Stomach smooth muscle (tissue), 2 donors: ENCODE results near the gene OSCAR.

Experiments used
- H3K27ac ChIP-seq: one replicate; pipeline ENCODE4 v1.7.0; 2013; ENCODE audit warnings: mild to moderate bottlenecking, low read length, inconsistent platforms
- H3K27me3 ChIP-seq, 2 donors: one replicate each; pipeline ENCODE4 v1.7.0; 2013; ENCODE audit warnings: low read length in 2 of 2; ENCODE audit not compliant: insufficient read depth in 2 of 2, control insufficient read depth in 1 of 2
- H3K36me3 ChIP-seq, 2 donors: one replicate each; pipeline ENCODE4 v1.7.0; 2013; ENCODE audit warnings: low read length in 2 of 2; ENCODE audit not compliant: control insufficient read depth in 2 of 2, insufficient read depth in 2 of 2
- H3K4me1 ChIP-seq: one replicate; pipeline ENCODE4 v1.7.0; 2013; ENCODE audit warnings: low read length; ENCODE audit not compliant: control insufficient read depth, insufficient read depth
- H3K4me3 ChIP-seq, 2 donors: one replicate each; pipeline ENCODE4 v1.7.0; 2013; ENCODE audit warnings: low read length in 2 of 2
- H3K9ac ChIP-seq, 2 donors: one replicate each; pipeline ENCODE4 v1.7.0; 2013; ENCODE audit warnings: low read length in 2 of 2, mild to moderate bottlenecking in 1 of 2
- H3K9me3 ChIP-seq, 2 donors: one replicate each; pipeline ENCODE4 v1.7.0; 2013; ENCODE audit warnings: low read length in 2 of 2; ENCODE audit not compliant: control insufficient read depth in 2 of 2
- donor health status: healthy.
- donor health status: Pancreatic carcinoma.

The OSCAR gene

DNA sequence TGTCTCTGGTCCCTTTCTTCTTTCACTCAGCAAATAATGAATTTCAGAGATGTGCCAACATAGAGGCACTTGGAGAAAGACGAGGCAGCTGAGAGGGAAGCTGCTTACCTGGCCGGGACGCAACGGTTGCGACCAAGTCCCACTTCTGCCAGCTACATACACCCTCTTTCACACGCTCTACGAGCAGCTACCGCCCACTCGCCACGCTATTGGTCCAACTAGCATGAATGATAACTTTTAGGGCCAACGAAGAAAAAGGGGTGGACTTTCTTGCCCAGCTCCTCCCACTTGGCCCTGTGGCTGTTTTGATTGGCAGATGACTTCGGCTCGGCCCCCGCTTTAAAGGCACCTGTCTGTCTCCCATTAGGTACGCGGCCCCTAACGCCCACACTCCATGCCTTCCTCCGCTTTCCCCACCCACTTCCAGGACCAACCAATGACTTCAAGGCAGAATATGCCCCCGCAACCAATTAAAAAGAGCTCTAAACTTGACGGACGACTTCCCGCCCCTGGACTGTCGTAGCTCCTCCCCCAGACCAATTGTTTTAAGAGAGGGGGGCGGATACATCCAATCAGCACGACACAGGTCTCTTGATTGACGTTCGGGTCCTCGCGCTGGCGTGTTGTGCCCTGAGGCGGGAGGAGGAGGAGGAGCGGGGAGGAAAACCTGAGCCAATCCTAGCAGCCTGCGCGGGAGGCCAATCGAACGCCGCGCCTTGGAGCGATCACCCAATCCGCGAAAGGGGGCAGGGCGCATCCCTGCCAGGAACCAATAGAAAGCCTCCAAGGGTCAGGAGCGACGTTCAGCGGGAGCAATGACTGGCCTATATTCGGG lies 36.5 kb upstream of the OSCAR start:
- Histone ChIP-seq H3K9ac (peak overlapping the region; percentile 62 to 81), H3K4me1 (peaks cover 35% of the 10 kb centered on the region), H3K4me3 (peak overlapping the region; percentile 84 to 85), H3K9me3 (no peaks in the 10 kb centered on the region), H3K27me3 (peaks cover 0 to 5% of the 10 kb centered on the region in 2 donors), H3K36me3 (peaks cover 1 to 4% of the 10 kb centered on the region in 2 donors), H3K27ac (peak overlapping the region; percentile 88)

DNA sequence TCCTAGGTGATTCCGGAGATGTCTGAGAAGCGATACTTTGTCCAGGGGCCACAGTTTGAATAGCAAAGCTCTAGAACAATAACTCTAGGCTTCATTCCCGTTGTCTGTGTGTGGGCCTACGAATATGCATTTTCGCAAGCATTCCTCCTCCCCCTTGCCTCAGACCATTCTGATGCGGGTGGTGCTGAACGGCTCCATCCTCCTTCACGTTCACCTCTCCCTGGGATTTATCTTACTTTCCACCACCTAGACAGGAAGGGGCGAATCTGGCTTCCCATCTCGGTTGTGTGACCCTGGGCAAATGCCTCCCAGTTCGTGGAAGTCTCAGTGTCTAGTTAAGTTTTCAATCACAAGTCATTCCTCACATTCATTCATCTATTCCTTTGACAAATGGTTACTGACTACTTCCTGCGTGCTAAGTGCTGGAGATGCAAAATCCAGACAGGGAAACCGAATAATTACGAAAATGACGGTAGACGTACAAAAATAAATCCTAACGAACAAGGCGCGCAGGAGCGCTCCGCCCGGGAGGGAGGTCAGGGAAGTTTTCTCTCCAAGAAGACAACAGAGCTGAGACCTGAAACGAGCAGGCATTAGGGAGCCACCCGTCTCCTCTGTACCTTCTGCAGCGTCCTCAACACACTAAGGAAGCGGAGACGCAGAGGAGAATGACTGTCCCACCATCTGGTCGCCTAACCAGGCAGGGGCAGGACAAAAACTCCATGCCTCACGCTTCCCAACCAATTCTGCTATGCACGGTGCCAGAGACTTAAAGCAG lies 35.7 kb upstream of the OSCAR start:
- H3K27me3 ChIP-seq = peaks cover 0 to 5% of the 10 kb centered on the region in 2 donors
- H3K27ac ChIP-seq = peak overlapping the region; percentile 53
- H3K4me3 ChIP-seq = peak overlapping the region; percentile 84 to 85
- H3K9me3 ChIP-seq = no peaks in the 10 kb centered on the region
- peaks cover 35% of the 10 kb centered on the region for H3K4me1 ChIP-seq
- H3K36me3 ChIP-seq = peaks cover 3 to 9% of the 10 kb centered on the region in 2 donors
- H3K9ac ChIP-seq = peak overlapping the region; percentile 29 to 72

DNA sequence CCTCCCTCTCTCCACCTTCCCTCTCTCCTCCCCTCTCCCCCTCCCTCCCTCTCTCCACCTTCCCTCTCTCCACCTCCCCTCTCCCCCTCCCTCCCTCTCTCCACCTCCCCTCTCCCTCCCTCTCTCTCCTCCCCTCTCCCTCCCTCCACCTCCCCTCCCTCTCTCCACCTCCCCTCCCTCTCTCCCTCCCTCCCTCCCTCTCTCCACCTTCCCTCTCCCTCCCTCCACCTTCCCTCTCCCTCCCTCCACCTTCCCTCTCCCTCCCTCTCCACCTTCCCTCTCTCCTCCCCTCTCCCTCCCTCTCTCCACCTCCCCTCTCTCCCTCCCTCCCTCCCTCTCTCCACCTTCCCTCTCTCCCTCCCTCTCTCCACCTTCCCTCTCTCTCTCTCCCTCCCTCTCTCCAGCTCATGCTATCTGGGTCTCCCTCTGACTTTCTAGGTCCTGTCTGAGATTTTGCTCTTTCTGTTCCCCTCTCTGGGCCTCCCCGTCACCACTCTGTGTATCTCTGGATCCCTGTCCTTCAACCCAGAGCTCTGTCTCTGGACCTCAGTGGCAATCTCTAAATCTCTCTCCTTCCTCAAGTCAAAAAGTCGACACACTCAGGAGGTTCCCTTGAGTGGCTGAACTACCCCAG lies 33.5 kb upstream of the OSCAR start:
- H3K4me3 ChIP-seq = no peak overlapping the region
- peaks cover 14 to 16% of the 10 kb centered on the region in 2 donors for H3K36me3 ChIP-seq
- peaks cover 16% of the 10 kb centered on the region for H3K4me1 ChIP-seq
- H3K27ac ChIP-seq = no peak overlapping the region
- no peak overlapping the region for H3K9ac ChIP-seq
- H3K9me3 ChIP-seq = no peaks in the 10 kb centered on the region
- H3K27me3 ChIP-seq = peaks cover 0 to 5% of the 10 kb centered on the region in 2 donors

- Histone ChIP-seq H3K27me3 (peaks cover 0 to 5% of the 10 kb centered on the region in 2 donors), H3K9me3 (no peaks in the 10 kb centered on the region), H3K36me3 (peaks cover 16 to 20% of the 10 kb centered on the region in 2 donors), H3K27ac (no peak overlapping the region), H3K4me1 (peaks cover 10% of the 10 kb centered on the region), H3K4me3 (no peak overlapping the region), H3K9ac (no peak overlapping the region)
These were observed 32.8 kb upstream of the OSCAR start for GRCh38 chr19:54133312-54133956.

GRCh38 chr19:54129617-54129996 lies 29.0 kb upstream of the OSCAR start:
- Histone ChIP-seq H3K4me3 (no peak overlapping the region), H3K27me3 (peaks cover 0 to 2% of the 10 kb centered on the region in 2 donors), H3K36me3 (peaks cover 31 to 46% of the 10 kb centered on the region in 2 donors), H3K9ac (no peak overlapping the region), H3K27ac (no peak overlapping the region), H3K4me1 (no peaks in the 10 kb centered on the region), H3K9me3 (no peaks in the 10 kb centered on the region)

GRCh38 chr19:54128796-54129616 lies 28.4 kb upstream of the OSCAR start:
- Histone ChIP-seq H3K27me3 (no peaks in the 10 kb centered on the region), H3K9ac (no peak overlapping the region), H3K27ac (no peak overlapping the region), H3K4me1 (no peaks in the 10 kb centered on the region), H3K9me3 (no peaks in the 10 kb centered on the region), H3K36me3 (peaks cover 37 to 50% of the 10 kb centered on the region in 2 donors), H3K4me3 (no peak overlapping the region)

- Histone ChIP-seq H3K36me3 (peaks cover 43 to 54% of the 10 kb centered on the region in 2 donors), H3K27ac (no peak overlapping the region), H3K9me3 (no peaks in the 10 kb centered on the region), H3K4me1 (no peaks in the 10 kb centered on the region), H3K4me3 (no peak overlapping the region), H3K27me3 (no peaks in the 10 kb centered on the region), H3K9ac (no peak overlapping the region)
These were observed 27.8 kb upstream of the OSCAR start for GRCh38 chr19:54128441-54128725.

GRCh38 chr19:54127688-54128440 lies 27.3 kb upstream of the OSCAR start:
- no peak overlapping the region for H3K9ac ChIP-seq
- no peaks in the 10 kb centered on the region for H3K4me1 ChIP-seq
- H3K4me3 ChIP-seq = no peak overlapping the region
- no peak overlapping the region for H3K27ac ChIP-seq
- H3K27me3 ChIP-seq = no peaks in the 10 kb centered on the region
- peaks cover 48 to 56% of the 10 kb centered on the region in 2 donors for H3K36me3 ChIP-seq
- no peaks in the 10 kb centered on the region for H3K9me3 ChIP-seq

GRCh38 chr19:54125713-54126112 lies 25.1 kb upstream of the OSCAR start:
- H3K27me3 ChIP-seq = no peaks in the 10 kb centered on the region
- H3K36me3 ChIP-seq = peaks cover 56 to 65% of the 10 kb centered on the region in 2 donors
- no peaks in the 10 kb centered on the region for H3K9me3 ChIP-seq
- H3K9ac ChIP-seq = no peak overlapping the region
- no peak overlapping the region for H3K4me3 ChIP-seq
- H3K27ac ChIP-seq = no peak overlapping the region
- H3K4me1 ChIP-seq = no peaks in the 10 kb centered on the region
